HAP-1 (cell line): ENCODE data around the gene KLHL34.

ENCODE experiments used
- DNase-seq, 2 experiments: peaks; one replicate each; pipeline ENCODE4 v3.0.0-alpha.2; 2016 to 2020; ENCODE audit warnings: low spot score in 2 of 2
- H3K27me3 ChIP-seq: fragments of 250-450 bp; sonication (Bioruptor Pico); 2 replicates; pipeline ENCODE4 v1.5.1; 2020; ENCODE audit warnings: low read depth, mild to moderate bottlenecking, moderate library complexity
- H3K36me3 ChIP-seq: fragments of 250-450 bp; sonication (Bioruptor Pico); replicated peaks from 2 replicates; pipeline ENCODE4 v1.5.1; 2020; ENCODE audit warnings: mild to moderate bottlenecking
- H3K4me1 ChIP-seq: fragments of 250-450 bp; sonication (Bioruptor Pico); 2 replicates; pipeline ENCODE4 v1.5.1; 2020; ENCODE audit warnings: mild to moderate bottlenecking
- H3K4me3 ChIP-seq: fragments of 250-450 bp; sonication (Bioruptor Pico); 2 replicates; pipeline ENCODE4 v1.5.1; 2020; ENCODE audit warnings: mild to moderate bottlenecking, moderate library complexity
- H3K9me3 ChIP-seq: fragments of 250-450 bp; sonication (Bioruptor Pico); 2 replicates; pipeline ENCODE4 v1.5.1; 2020; ENCODE audit warnings: mild to moderate bottlenecking, moderate library complexity
- in situ Hi-C: fragments of 300-500 bp; cut with MboI; formaldehyde crosslinking; loops from 3 replicates; pipeline ENCODE4 v1.14.3; 2020; ENCODE audit warnings: low sequenced_read_pairs, inconsistent platforms, mixed read lengths

Gene KLHL34

DNA sequence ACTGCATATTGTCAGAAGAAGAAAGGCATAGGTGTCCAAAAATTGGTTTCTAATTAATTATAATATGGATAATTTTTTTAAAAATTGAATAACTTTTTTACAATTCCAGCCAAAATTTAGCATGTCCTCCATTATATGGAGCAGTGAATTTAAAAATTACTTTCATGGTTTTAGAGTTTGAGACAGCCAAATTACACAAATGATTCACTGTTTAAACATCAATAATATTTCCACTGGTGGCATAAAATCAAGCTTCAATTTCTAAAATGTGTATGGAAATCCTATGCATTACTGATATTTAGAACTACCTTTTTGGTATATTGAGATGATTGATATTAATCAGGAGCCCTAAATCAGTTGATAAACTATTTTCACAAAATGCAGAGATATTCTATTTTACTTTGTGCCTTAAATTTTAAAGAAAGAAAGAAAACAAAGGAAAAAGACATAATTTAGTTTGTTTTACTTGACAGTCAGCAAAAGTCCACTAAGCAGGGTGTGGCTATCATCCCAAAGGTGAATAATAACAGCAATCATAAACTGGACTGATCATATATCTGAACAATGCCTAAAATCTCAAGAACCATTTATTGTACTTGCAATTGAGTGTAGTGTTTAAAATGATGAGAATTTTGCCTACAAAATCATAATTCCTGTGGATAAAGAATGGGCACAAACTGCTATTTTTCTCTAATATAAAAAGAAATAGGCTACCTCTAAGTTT lies 34.2 kb downstream of the KLHL34 start:
- DNase-seq, result no peak
- no peak overlapping the region for H3K4me3 ChIP-seq
- H3K36me3 ChIP-seq, result no peaks in the 10 kb centered on the region
- H3K27me3 ChIP-seq, result no peaks in the 10 kb centered on the region; the same call in 1 of the 2 replicates
- H3K9me3 ChIP-seq, result no peaks in the 10 kb centered on the region
- in situ Hi-C loops, result no loop called here
- H3K4me1 ChIP-seq, result no peaks in the 10 kb centered on the region

GRCh38 chrX:21620234-21620633 lies 37.9 kb downstream of the KLHL34 start:
- in situ Hi-C loops, result no loop called here
- Histone ChIP-seq H3K4me1 (no peaks in the 10 kb centered on the region), H3K9me3 (no peaks in the 10 kb centered on the region), H3K27me3 (no peaks in the 10 kb centered on the region; the same call in none of the 2 replicates), H3K36me3 (no peaks in the 10 kb centered on the region), H3K4me3 (no peak overlapping the region)
- no peak for DNase-seq

DNA sequence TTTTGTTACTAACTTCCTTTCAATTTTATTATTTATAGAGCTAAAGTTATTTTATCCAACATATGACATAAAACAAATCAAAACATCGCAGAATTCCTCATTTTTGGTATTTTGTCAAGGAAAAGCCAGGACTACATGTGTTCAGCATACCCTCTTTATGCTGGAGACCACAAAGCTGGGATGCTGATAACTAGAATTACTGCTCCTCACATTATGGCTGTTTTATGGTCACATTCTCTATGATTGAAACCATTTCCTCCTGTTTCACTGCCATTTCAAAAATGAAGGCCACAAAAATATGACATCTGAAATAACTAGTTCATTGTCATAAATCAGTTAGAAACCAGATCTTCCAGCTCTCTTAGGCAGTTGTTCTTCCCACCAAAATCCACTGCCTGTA lies 41.7 kb downstream of the KLHL34 start:
- DNase-seq, result no peak
- Histone ChIP-seq H3K4me3 (no peak overlapping the region), H3K36me3 (no peaks in the 10 kb centered on the region), H3K4me1 (no peaks in the 10 kb centered on the region), H3K9me3 (no peaks in the 10 kb centered on the region), H3K27me3 (no peaks in the 10 kb centered on the region; the same call in 1 of the 2 replicates)
- in situ Hi-C loops, result no loop called here

DNA sequence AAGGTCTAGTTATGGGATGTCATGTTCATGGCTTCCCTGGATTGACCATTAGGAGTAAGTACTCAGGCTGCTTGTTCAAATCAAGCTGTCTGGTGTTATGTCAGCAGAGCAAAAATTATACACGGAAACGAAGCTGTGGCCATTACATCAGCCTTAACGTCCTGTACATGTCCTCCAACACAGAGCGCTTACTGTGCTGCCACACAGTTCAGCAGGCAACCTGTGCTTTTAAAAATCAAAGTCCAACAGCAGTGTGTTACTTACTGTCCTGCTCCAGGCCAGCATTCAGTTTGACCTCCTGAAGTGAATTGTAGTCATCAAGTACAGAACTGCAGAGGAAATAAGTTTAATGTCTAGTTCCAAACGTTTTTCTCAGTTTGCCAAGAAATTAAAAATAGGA lies 46.0 kb downstream of the KLHL34 start:
- no peaks in the 10 kb centered on the region for H3K36me3 ChIP-seq
- in situ Hi-C loops, result no loop called here
- no peaks in the 10 kb centered on the region for H3K9me3 ChIP-seq
- H3K4me1 ChIP-seq, result no peaks in the 10 kb centered on the region
- no peak for DNase-seq
- no peak overlapping the region for H3K4me3 ChIP-seq
- H3K27me3 ChIP-seq, result no peaks in the 10 kb centered on the region; the same call in 1 of the 2 replicates

GRCh38 chrX:21610168-21610567 lies 48.0 kb downstream of the KLHL34 start:
- in situ Hi-C loops, result no loop called here
- DNase-seq, result no peak
- no peaks in the 10 kb centered on the region; the same call in 1 of the 2 replicates for H3K27me3 ChIP-seq
- no peaks in the 10 kb centered on the region for H3K36me3 ChIP-seq
- H3K4me1 ChIP-seq, result no peaks in the 10 kb centered on the region
- H3K4me3 ChIP-seq, result no peak overlapping the region
- no peaks in the 10 kb centered on the region for H3K9me3 ChIP-seq

- Histone ChIP-seq H3K4me3 (no peak overlapping the region), H3K4me1 (no peaks in the 10 kb centered on the region), H3K9me3 (no peaks in the 10 kb centered on the region), H3K27me3 (no peaks in the 10 kb centered on the region; the same call in 1 of the 2 replicates), H3K36me3 (no peaks in the 10 kb centered on the region)
- no peak for DNase-seq
- in situ Hi-C loops, result no loop called here
Measured at GRCh38 chrX:21606002-21606401, 52.1 kb downstream of the KLHL34 start.
